Activated T-helper 9 cell treated with anti-CD3 and anti-CD28 coated beads, Interleukin-2, amount 50 U/mL, for 16 hours (primary cell): ENCODE data around the gene SMO.
"Not testable (repeated sequence)": the region's sequence is repeated elsewhere in the genome, so short reads cannot be mapped to it uniquely, and the experiment has no call there.

ENCODE experiments used
- DNase-seq: peaks from one replicate; pipeline ENCODE4 v3.0.0-alpha.2; 2020; ENCODE audit warnings: low read depth

The SMO gene

GRCh38 chr7:129240119-129240820, 51.8 kb downstream of the SMO start:
- no peak for DNase-seq

DNA sequence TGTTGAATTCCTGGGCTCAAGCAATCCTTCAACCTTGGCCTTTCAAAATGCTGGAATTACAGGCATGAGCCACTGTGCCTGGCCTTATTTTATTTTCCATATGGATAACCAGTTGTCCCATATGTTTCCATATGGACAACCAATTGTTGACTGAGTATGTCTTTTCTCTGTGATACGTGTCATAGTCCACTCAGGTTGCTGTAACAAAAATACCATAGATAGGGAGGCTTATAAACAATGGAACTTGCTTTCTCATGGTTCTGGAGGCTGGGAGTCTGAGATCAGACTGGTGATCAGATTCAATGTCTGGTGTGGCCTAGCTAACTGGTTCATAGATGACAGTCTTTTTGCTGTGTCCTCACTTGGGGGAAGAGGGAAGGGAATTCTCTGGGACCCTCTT, 55.8 kb downstream of the SMO start:
- no peak for DNase-seq

DNA sequence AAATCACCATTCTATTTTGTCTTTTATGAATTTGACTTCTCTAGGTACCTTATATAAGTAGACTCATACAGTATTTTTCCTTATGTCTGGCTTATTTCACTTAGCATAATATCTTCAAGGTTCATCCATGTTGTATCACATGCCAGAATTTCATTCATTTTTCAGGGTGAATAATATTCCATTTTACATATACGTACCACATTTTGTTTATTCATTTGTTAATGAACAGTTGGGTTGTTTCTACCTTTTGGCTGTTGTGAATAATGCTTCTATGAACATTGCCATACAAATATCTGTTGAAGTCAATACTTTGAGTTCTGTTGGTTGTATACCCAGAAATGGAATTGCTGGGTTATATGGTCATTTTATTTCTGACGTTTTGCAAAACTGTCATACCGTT, 57.1 kb downstream of the SMO start:
- DNase-seq = no peak

- no peak for DNase-seq
Observed at GRCh38 chr7:129247087-129247486, 58.7 kb downstream of the SMO start.

GRCh38 chr7:129252128-129252527, 63.7 kb downstream of the SMO start:
- DNase-seq = no peak

- not testable (repeated sequence) for DNase-seq
Observed at GRCh38 chr7:129252603-129253002, 64.2 kb downstream of the SMO start.

GRCh38 chr7:129255800-129256199, 67.4 kb downstream of the SMO start:
- no peak for DNase-seq

DNA sequence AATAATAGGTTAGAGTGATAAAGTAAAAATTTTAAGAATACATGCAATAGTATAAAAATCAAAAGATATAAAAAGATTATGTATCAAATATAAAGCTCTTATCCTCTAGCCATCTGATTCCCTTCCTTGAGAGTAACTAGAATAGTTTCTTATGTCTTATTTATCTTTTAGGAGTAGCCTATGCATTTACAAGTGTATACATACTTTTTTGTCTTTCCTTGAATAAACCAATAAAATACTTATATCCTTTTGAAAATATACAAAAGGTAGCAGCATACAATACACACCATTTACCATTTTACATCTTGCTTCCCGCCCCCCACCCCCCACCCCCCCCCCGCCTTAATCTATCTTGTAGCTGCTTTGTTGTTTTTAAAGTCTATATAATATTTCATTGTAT, 67.8 kb downstream of the SMO start:
- DNase-seq = no peak

DNA sequence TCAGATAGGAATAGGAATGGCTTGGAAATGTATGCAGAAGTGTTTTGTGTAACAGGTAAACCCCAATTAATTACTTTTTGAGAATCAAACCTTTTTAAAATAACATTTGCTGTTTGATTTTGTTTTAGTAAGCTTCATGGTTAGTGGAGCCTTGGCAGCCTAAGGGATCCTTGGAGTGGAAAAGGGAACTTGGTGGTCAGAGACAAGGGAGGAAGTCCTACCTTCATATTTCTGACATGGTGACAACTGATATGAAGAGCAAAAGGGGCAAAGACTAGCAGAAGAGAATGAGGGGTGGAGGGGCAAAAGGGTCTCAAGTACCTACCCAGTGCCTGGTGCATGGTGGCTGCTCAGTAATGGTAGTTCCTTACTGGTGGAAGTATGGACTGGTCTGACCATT, 68.7 kb downstream of the SMO start:
- DNase-seq = no peak

DNA sequence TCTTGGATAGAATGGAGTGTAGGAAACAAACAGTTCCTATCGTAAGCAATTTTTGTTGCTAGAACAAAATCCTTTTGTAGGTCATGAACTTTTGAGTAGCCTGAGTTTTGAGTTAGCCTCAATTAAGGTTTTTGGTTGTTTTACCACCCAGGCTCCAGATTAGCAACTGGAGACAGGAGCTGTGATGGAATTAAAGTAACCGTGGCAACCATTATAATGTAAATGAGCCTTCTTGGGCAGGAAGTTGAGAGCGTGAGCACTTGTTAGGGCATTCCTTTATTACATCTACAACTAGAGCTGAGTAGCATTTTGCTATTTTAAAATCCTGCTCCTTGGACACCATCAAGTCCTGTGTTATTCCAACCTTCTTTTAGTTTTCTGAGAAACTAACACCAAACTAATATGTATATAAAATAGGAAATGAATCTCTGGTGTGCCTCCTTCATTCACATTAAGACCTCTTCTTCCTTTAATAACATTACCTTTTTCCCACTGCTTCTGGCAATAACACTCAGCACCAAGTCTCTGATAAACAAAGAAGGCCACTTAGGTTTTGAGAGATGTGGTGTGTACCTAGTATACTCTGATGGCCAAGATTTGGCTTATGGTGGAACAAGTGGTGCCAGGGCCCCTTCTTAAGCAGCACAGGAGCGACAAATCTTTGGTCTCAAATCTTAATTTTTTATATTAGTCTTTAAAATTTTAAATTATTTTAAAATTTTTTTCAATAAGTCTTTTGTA, 70.4 kb downstream of the SMO start:
- no peak for DNase-seq

DNA sequence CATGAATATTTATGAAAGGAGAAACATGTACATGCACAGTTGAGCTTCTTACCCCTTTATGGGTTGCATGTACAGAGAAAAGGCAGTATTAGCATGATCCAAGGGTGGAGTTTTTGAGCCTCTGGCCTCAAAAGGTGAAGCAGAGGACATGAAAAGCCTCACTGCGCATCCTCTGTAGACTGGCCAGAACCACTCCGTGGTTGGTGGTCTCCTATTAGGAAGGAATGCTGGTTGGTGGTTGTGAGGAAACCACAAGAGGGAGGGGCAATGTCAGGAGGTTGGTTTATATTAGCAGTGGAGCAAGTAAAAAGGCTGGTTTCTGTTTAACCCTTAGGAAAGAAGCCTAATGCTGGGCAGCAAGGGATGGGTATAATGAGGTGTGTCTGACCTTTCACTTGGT, 73.9 kb downstream of the SMO start:
- no peak for DNase-seq
